Activated CD8-positive, alpha-beta T cell treated with anti-CD3 and anti-CD28 coated beads for 36 hours (primary cell): ENCODE data around the gene POLR3H. TPM values are rescaled to one million over a fixed set of nuclear protein-coding genes. Genes with fewer than 3 reads are reported as not detected.

Experiments used
- ATAC-seq: fragments of 200-7000 bp; cut with Tn5 transposase; one replicate; pipeline ENCODE4 v1.10.0; 2021; ENCODE audit warnings: mild to moderate bottlenecking, moderate library complexity
- CTCF ChIA-PET: fragments of 350-600 bp; sonication (Branson Sonifier 250); formaldehyde crosslinking; loops from one replicate; lab custom pipeline; 2021; ENCODE audit warnings: antibody characterized with exemption; lab: Charles Lee
- POLR2A ChIA-PET: fragments of 350-600 bp; sonication (Branson Sonifier 250); formaldehyde crosslinking; loops from one replicate; lab custom pipeline; 2021; ENCODE audit warnings: antibody characterized with exemption; lab: Charles Lee
- DNase-seq: peaks from one replicate; pipeline ENCODE4 v3.0.0-alpha.2; 2020
- H3K27ac Mint-ChIP-seq: one replicate; pipeline ENCODE4 v1.8.0; 2021; ENCODE audit warnings: mild to moderate bottlenecking, mixed read lengths
- H3K27me3 Mint-ChIP-seq: one replicate; pipeline ENCODE4 v1.8.0; 2021; ENCODE audit warnings: mixed read lengths
- H3K36me3 Mint-ChIP-seq: one replicate; pipeline ENCODE4 v1.8.0; 2021; ENCODE audit warnings: low read depth, mixed read lengths
- H3K4me1 Mint-ChIP-seq: one replicate; pipeline ENCODE4 v1.8.0; 2021; ENCODE audit warnings: low read depth, mixed read lengths
- H3K4me3 Mint-ChIP-seq: one replicate; pipeline ENCODE4 v1.8.0; 2021; ENCODE audit warnings: mild to moderate bottlenecking, moderate library complexity, mixed read lengths
- H3K9me3 Mint-ChIP-seq: one replicate; pipeline ENCODE4 v1.8.0; 2021; ENCODE audit warnings: mixed read lengths
- CTCF ChIP-seq: fragments of 200-600 bp; IDR thresholded peaks from one replicate; pipeline ENCODE4 v1.8.0; 2022; ENCODE audit warnings: antibody characterized with exemption, mild to moderate bottlenecking
- intact Hi-C: fragments of 100-400 bp; cut with micrococcal nuclease; formaldehyde crosslinking; loops from one replicate; pipeline ENCODE4 v1.10.0; 2022
- total RNA-seq, 2 experiments: library from RNA; stranded (reverse); gene quantifications; one replicate each; pipeline ENCODE4 v1.2.3, GENCODE V29; 2021

The POLR3H gene
- total RNA-seq, 2 experiments from 2014 or later = 26.8 to 29.0 TPM

- DNase-seq (no peak), ATAC-seq (no peak)
- H3K4me3 Mint-ChIP-seq = no peak overlapping the region
- POLR2A ChIA-PET = interaction anchor here (0.6 to 0.7 kb wide), 2 partner anchors 10 to 105 kb away, joined by 3 read pairs; no protein-coding TSS in a partner anchor
- no peak for TF ChIP-seq CTCF
- peaks cover 12% of the 10 kb centered on the region for H3K4me1 Mint-ChIP-seq
- CTCF ChIA-PET = interaction anchor here (1.2 kb wide), 1 partner anchor 28 kb away, joined by 3 read pairs; no protein-coding TSS in a partner anchor
- H3K36me3 Mint-ChIP-seq = peaks cover 3% of the 10 kb centered on the region
- H3K27ac Mint-ChIP-seq = no peak overlapping the region
- no peaks in the 10 kb centered on the region for H3K27me3 Mint-ChIP-seq
- intact Hi-C loops = no loop called here
- H3K9me3 Mint-ChIP-seq = no peaks in the 10 kb centered on the region
These were observed 41.6 kb upstream of the POLR3H start for GRCh38 chr22:41585898-41586297.

GRCh38 chr22:41584881-41585280 is 40.6 kb upstream of the POLR3H start:
- H3K4me1 Mint-ChIP-seq = peaks cover 12% of the 10 kb centered on the region
- TF ChIP-seq CTCF = no peak
- ChIA-PET POLR2A (interaction anchor here (0.6 kb wide), 1 partner anchor 19 kb away, joined by 3 read pairs; no protein-coding TSS in a partner anchor), CTCF (no interaction called here)
- no peaks in the 10 kb centered on the region for H3K27me3 Mint-ChIP-seq
- H3K27ac Mint-ChIP-seq = no peak overlapping the region
- no peak overlapping the region for H3K4me3 Mint-ChIP-seq
- intact Hi-C loops = no loop called here
- no peaks in the 10 kb centered on the region for H3K9me3 Mint-ChIP-seq
- no peak for DNase-seq
- no peak for ATAC-seq
- peaks cover 3% of the 10 kb centered on the region for H3K36me3 Mint-ChIP-seq

- POLR2A ChIA-PET = no interaction called here
- peaks cover 3% of the 10 kb centered on the region for H3K36me3 Mint-ChIP-seq
- H3K9me3 Mint-ChIP-seq = no peaks in the 10 kb centered on the region
- H3K4me3 Mint-ChIP-seq = no peak overlapping the region
- no peak overlapping the region for H3K27ac Mint-ChIP-seq
- intact Hi-C loops = no loop called here
- CTCF ChIA-PET = no interaction called here
- H3K4me1 Mint-ChIP-seq = peaks cover 2% of the 10 kb centered on the region
- no peaks in the 10 kb centered on the region for H3K27me3 Mint-ChIP-seq
- no peak for TF ChIP-seq CTCF
- DNase-seq (no peak), ATAC-seq (no peak)
These were observed 38.4 kb upstream of the POLR3H start for GRCh38 chr22:41582694-41583093.

- Mint-ChIP-seq H3K4me1 (no peaks in the 10 kb centered on the region), H3K27me3 (no peaks in the 10 kb centered on the region), H3K36me3 (peaks cover 9% of the 10 kb centered on the region), H3K4me3 (no peak overlapping the region), H3K9me3 (no peaks in the 10 kb centered on the region), H3K27ac (no peak overlapping the region)
- ChIA-PET POLR2A (interaction anchor here (1.6 to 2.9 kb wide), 2 partner anchors 9 to 20 kb away, joined by 4 to 10 read pairs; partner anchors contain the start of gene PMM1), CTCF (interaction anchor here (1.2 kb wide), 1 partner anchor 177 kb away, joined by 3 read pairs; no protein-coding TSS in a partner anchor)
- ATAC-seq (no peak), DNase-seq (no peak)
- intact Hi-C loops = no loop called here
- no peak for TF ChIP-seq CTCF
These were observed 35.7 kb upstream of the POLR3H start for GRCh38 chr22:41579997-41580355.

GRCh38 chr22:41579297-41579996 is 35.2 kb upstream of the POLR3H start:
- DNase-seq (no peak), ATAC-seq (no peak)
- Mint-ChIP-seq H3K27ac (no peak overlapping the region), H3K4me3 (no peak overlapping the region), H3K9me3 (no peaks in the 10 kb centered on the region), H3K4me1 (no peaks in the 10 kb centered on the region), H3K36me3 (peaks cover 9% of the 10 kb centered on the region), H3K27me3 (no peaks in the 10 kb centered on the region)
- intact Hi-C loops = no loop called here
- TF ChIP-seq CTCF = no peak
- POLR2A ChIA-PET = interaction anchor here (0.6 to 2.9 kb wide), 3 partner anchors 10 to 1030 kb away, joined by 3 to 10 read pairs (median 4); partner anchors contain the start of gene PMM1
- CTCF ChIA-PET = interaction anchor here (1.2 kb wide), 1 partner anchor 176 kb away, joined by 3 read pairs; no protein-coding TSS in a partner anchor
